ENCODE measurements around the gene CEP97.

DNA sequence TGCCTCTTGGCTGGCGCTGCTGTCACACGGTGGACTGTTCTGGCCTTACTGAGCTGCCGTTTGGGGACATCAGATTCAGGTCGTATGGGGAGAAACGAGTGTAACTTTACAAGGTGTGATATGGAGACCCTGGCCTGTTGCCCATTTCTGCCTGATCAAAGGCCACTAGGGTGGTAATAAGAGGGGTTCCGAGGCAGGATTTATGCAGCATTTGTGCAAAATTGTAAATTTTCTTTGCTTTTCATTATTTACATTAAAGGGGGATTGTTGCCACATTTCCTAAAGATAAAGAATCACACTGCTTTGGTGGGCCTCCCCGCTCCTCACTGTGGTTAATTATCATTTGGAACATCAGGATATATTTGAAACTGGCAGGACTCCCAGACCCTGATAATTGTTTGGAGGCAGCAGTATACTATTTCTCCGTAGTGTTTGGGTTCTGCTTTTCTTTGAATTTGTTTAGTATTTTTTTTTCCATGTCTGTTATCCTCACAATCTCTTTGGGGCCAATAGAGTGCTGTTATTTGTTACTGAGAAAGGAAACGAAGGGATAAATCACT, 55.5 kb downstream of the CEP97 start:
- TF ChIP-seq, protein P1, sequence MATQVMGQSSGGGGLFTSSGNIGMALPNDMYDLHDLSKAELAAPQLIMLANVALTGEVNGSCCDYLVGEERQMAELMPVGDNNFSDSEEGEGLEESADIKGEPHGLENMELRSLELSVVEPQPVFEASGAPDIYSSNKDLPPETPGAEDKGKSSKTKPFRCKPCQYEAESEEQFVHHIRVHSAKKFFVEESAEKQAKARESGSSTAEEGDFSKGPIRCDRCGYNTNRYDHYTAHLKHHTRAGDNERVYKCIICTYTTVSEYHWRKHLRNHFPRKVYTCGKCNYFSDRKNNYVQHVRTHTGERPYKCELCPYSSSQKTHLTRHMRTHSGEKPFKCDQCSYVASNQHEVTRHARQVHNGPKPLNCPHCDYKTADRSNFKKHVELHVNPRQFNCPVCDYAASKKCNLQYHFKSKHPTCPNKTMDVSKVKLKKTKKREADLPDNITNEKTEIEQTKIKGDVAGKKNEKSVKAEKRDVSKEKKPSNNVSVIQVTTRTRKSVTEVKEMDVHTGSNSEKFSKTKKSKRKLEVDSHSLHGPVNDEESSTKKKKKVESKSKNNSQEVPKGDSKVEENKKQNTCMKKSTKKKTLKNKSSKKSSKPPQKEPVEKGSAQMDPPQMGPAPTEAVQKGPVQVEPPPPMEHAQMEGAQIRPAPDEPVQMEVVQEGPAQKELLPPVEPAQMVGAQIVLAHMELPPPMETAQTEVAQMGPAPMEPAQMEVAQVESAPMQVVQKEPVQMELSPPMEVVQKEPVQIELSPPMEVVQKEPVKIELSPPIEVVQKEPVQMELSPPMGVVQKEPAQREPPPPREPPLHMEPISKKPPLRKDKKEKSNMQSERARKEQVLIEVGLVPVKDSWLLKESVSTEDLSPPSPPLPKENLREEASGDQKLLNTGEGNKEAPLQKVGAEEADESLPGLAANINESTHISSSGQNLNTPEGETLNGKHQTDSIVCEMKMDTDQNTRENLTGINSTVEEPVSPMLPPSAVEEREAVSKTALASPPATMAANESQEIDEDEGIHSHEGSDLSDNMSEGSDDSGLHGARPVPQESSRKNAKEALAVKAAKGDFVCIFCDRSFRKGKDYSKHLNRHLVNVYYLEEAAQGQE (IDR thresholded peaks at IDR 0.05; ENCODE audit: low read depth, low read length) = no peak
- TF ChIP-seq RAD21 (IDR thresholded peaks at IDR 0.05; ENCODE audit: low read length) = no peak
